ENCODE data around the gene DCAF5. TPM values are rescaled to one million over a fixed set of nuclear protein-coding genes. Genes with fewer than 3 reads are reported as not detected.

Gene DCAF5
- total and polyA plus RNA-seq, 2 of the 13 experiments (the other 11 are each of a cell fraction or from before 2014, with no cell fraction given): 13.4 to 31.6 TPM

- TF ChIP-seq TFDP1 (CRISPR knock-in tag; IDR thresholded peaks at IDR 0.05; ENCODE audit: borderline replicate concordance): no peak
- peak; percentile 62 for TF ChIP-seq TARDBP (CRISPR knock-in tag; IDR thresholded peaks at IDR 0.05)
- TF ChIP-seq ZNF382 (CRISPR knock-in tag; IDR thresholded peaks at IDR 0.05; ENCODE audit: borderline replicate concordance): no peak
- peak; percentile 75 for TF ChIP-seq POGZ (CRISPR knock-in tag; IDR thresholded peaks at IDR 0.05)
- no peak for TF ChIP-seq MED13 (CRISPR knock-in tag; IDR thresholded peaks at IDR 0.05)
- TF ChIP-seq ZNF235 (CRISPR knock-in tag; IDR thresholded peaks at IDR 0.05; ENCODE audit: borderline replicate concordance): 0 out of 2 replicates have a peak, but pooled peaks have one; percentile 65
- no peak for TF ChIP-seq HNF4G (IDR thresholded peaks at IDR 0.05; ENCODE audit: borderline replicate concordance, low read depth, low read length)
- TF ChIP-seq HNF4G (CRISPR knock-in tag; IDR thresholded peaks at IDR 0.05; ENCODE audit: borderline replicate concordance, low read depth): 0 out of 2 replicates have a peak, but pooled peaks have one; percentile 5
- no peak for TF ChIP-seq IRF1 (CRISPR knock-in tag; IDR thresholded peaks at IDR 0.05; ENCODE audit: low read depth)
- TF ChIP-seq ZNF772 (CRISPR knock-in tag; IDR thresholded peaks at IDR 0.05): no peak; the same call in 1 of the 2 replicates
- TF ChIP-seq ZNF563 (CRISPR knock-in tag; IDR thresholded peaks at IDR 0.05): peak; percentile 69; the same call in 1 of the 2 replicates
- no peak for TF ChIP-seq CENPX (CRISPR knock-in tag; IDR thresholded peaks at IDR 0.05)
- TF ChIP-seq TFAP4 (IDR thresholded peaks at IDR 0.05; ENCODE audit: borderline replicate concordance, low read depth): peak; percentile 60; the same call in 1 of the 2 replicates
- no peak for TF ChIP-seq ZNF335 (CRISPR knock-in tag; IDR thresholded peaks at IDR 0.05)
- TF ChIP-seq REXO4 (CRISPR knock-in tag; IDR thresholded peaks at IDR 0.05; ENCODE audit: borderline replicate concordance): no peak
- peak; percentile 79; the same call in 1 of the 2 replicates for TF ChIP-seq SATB2 (CRISPR knock-in tag; IDR thresholded peaks at IDR 0.05)
- no peak for TF ChIP-seq GLI4 (CRISPR knock-in tag; IDR thresholded peaks at IDR 0.05; ENCODE audit: borderline replicate concordance)
- peak; percentile 23; the same call in 1 of the 2 replicates for TF ChIP-seq MYC (CRISPR knock-in tag; IDR thresholded peaks at IDR 0.05; ENCODE audit: borderline replicate concordance)
- TF ChIP-seq ZIK1 (CRISPR knock-in tag; IDR thresholded peaks at IDR 0.05; ENCODE audit: borderline replicate concordance, low read depth): no peak
- TF ChIP-seq SP4 (CRISPR knock-in tag; IDR thresholded peaks at IDR 0.05): peak; percentile 57; the same call in 1 of the 2 replicates
- TF ChIP-seq KDM4B (CRISPR knock-in tag; IDR thresholded peaks at IDR 0.05): 0 out of 2 replicates have a peak, but pooled peaks have one; percentile 2
- TF ChIP-seq PAXIP1 (CRISPR knock-in tag; conservative IDR thresholded peaks at IDR 0.05): 0 out of 2 replicates have a peak, but pooled peaks have one; percentile 14
Measured at GRCh38 chr14:69151458-69152180, 1.3 kb downstream of the DCAF5 start (continued).

Data from HepG2 (cell line).